Activated gamma-delta T cell treated with Interleukin-2 at 50 U/mL for 16 hours (primary cell): Measurements from ENCODE around the gene CHSY3.

Experiments used
- DNase-seq: peaks from one replicate; pipeline ENCODE4 v3.0.0-alpha.2; 2020

The CHSY3 gene

DNA sequence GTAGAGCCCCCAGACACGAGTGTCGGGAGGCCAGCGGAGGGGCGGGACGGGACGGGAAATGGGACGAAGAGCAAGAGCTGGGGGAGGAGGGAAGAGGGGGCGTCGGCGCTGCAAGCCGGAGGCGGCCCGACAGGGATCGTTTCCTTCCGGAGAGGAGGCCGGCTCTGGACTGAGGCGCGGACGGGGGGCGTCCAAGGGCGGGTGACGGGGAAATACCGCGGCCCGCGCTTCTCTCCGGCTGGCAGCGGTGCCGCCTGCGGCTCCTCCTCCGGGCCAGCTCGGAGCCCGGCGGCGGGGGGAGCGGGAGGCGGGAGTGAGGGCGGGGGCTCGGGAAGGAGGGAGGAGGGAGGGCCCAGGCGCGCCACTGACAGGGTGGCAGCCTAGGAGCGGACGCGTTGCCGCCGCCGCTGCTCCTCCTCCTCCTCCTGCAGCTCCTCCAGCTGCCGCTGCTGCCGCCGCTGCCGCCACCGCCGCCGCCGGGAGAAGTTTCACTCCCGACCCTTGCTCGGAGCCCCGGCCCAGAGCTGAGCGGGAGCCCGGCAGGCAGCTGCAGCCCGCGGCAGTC is at the start of gene CHSY3:
Gene CHSY3 (plus strand): TSS at position 364 of the 565 bp plus-strand sequence.
- DNase-seq: no peak

DNA sequence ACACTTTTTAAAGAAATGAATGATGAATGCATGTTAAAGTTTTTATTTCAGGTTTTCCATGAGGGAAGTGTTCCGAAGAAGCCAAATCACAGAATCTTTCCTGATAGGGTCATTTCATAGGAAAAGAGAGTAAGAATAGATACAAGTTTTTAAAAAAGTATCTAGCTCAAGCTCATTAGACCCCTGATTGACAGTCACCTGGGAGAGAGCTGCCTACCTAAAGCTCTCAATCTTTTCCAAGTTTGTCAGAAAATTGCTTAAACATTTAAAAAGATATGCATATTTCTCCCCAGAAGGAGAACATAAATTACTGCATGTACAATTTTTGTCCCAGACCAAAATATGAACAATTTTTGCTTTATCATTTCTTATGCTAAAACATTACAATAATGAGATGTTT is 47.9 kb upstream of the CHSY3 start:
- no peak for DNase-seq

DNA sequence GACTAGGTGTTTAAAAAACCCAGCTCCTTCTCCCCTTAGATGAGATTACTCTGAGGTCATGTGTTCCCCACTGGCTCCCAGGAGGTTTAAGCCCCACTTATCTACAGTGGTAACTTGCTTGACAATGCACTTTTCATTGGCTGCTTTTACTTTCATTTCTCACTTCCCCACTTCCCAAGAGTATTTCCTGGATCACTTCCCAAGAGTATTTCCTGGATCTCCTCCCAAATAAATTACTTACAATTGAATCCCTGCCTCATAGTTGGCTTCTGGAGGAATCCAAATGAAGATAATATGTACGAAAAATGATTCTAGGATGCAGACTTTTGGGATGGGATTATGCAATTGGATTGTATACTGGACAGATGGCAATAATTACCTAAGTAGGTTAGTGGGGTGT is 47.1 kb upstream of the CHSY3 start:
- no peak for DNase-seq

DNA sequence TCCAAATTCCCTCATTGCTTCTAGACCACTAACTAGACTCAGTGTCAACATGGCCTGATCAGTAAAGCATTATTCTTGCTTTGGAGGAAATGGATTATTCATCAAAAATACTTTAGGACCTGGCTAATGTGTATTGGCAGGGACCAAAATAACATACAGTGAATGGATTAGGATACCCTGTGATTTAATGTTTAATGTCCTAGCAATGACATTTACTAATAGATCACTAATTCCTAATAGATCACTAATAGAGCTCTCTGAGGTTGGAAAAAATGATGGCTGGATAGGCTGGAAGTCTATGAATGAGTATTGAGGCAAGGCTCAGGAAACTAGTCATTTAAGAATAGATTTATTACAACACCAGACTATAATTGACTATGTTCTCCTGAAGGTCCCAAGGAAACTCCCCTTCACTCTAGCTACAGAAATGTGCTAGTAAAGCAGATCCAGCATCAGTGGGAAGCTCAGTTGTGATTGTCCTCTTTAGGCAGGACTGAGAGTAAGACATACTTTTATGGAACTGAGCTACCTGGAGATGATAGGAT is 46.1 kb upstream of the CHSY3 start:
- no peak for DNase-seq

DNA sequence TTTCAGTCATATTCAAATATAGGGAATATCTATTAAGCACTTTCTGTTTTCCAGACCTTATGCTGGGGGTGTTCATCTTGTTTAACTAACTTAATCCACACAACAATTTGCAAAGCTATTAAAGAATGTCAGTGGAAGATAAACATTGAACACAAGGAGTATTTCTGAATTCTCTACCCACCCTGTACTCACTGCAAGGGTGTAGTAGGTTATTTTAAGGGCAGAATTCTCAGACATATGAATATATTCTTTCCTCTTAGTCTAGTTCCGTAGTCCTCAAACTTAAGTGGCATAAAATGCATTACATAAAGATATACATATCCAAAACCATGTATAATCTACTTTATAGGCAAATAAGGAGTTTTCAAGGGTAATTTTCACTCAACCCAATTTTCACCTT is 19.9 kb upstream of the CHSY3 start:
- no peak for DNase-seq

DNA sequence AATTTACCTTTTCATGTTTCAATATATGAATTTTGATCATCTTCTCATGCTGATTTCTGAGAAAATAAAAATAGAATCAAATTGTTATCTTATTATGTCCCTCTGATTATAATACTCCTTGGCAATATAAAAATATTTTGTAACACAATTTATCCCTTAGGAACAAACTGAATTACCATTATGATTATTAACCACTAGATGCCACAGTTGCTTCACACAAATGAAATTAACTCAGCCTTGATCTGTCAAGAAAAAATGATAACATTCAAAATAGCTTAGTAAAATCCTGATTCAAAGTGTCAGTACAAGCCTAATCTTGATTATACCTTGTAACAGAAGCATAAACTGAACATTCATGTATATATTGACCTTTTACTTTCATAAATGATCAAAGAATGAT is 4.8 kb upstream of the CHSY3 start:
- no peak for DNase-seq

DNA sequence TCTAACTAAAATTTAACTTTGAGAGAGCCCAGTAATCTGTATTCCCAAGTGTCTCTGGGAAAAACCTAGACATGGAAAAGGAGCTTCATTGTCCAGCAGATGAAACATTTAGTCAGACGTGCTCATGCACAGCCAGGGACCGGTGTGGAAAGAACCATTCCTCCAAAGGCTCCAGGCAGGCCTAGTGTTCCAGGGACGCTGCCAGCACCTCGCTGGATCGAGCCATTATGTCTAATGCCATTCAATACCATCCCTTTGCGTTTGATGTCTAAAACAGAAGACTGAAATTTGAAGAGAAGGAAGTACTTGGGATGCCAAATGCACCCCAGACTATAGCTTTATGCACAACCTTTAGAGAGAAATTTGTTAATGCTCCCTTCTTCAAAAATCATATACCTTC is 1.4 kb upstream of the CHSY3 start:
- DNase-seq: no peak

DNA sequence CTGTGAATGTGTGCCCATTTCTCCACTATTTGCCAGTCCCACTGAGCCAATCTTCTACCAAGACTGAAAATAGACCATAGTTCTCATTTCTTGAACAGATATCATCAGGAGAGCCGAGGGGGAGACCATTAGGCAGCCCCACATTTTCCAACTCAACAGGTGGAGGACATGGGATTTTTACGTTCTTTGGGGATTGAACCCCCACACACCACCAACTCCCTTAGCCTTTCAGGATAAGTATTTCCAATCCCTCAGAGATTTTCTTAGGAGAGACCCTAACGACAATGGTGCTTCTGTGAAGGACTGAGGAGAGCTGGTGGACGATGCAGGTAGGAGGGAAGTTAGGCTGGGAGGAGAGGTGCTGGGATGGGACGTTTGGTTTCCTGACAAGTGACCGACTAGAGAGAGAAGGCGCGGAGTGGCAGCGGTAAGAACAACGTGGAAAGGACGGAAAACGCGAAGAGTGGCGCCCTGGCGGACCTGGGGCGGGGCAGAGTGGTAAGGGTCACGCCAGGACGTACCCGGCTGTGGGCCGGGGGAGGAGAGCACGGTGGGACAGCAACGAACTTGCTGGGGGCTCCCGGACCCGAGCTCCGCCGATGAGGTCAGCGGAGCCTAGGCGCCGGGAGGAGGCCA is 681 bp upstream of the CHSY3 start:
- DNase-seq: no peak

DNA sequence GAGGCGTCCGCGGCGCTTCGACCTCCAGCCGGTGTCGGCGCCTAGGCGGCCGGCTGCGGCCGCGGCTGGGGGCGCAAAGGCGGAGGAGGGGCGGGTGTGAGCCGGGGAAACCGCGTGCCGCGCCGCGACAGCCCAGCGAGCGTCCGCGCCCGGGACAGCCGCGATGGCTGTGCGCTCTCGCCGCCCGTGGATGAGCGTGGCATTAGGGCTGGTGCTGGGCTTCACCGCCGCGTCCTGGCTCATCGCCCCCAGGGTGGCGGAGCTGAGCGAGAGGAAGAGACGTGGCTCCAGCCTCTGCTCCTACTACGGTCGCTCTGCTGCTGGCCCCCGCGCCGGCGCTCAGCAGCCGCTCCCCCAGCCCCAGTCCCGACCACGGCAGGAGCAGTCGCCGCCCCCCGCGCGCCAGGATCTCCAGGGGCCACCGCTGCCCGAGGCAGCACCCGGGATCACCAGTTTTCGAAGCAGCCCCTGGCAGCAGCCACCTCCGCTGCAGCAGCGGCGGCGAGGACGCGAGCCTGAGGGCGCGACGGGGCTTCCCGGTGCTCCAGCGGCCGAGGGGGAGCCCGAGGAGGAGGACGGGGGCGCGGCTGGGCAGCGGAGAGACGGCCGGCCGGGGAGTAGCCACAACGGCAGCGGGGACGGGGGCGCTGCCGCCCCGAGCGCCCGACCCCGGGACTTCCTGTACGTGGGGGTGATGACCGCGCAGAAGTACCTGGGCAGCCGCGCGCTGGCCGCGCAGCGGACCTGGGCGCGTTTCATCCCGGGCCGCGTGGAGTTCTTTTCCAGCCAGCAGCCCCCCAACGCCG is 605 bp downstream of the CHSY3 start:
- no peak for DNase-seq

DNA sequence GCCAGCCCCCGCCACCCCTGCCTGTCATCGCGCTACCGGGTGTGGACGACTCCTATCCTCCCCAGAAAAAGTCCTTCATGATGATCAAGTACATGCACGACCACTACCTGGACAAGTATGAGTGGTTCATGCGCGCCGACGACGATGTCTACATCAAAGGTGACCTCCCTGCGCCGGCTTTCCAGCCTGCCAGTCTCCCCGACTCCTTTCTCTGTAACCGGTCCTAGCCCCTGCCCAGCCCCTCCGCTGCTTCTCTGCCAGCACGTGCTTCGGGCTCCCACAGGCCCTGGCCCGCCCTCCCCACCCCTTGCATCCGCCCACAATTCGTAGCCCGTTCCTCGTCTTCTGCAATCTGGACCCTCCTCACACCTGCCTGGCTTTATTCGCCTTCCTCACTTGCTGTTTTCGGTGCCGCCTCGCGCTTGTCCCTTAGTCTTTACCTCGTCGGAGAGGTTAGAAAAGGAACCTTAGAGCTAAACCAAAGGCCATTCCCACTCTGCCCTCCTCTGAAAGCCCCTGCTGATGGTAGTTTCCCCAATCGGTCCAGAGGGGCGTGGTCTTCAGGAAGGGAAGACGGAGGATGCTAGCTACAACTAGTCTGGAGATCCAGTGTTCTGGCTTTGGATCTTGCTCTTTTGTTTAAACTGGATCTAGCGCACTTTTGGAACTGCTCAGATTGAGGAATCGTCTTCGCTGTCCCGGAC is 1.4 kb downstream of the CHSY3 start:
- DNase-seq: no peak

DNA sequence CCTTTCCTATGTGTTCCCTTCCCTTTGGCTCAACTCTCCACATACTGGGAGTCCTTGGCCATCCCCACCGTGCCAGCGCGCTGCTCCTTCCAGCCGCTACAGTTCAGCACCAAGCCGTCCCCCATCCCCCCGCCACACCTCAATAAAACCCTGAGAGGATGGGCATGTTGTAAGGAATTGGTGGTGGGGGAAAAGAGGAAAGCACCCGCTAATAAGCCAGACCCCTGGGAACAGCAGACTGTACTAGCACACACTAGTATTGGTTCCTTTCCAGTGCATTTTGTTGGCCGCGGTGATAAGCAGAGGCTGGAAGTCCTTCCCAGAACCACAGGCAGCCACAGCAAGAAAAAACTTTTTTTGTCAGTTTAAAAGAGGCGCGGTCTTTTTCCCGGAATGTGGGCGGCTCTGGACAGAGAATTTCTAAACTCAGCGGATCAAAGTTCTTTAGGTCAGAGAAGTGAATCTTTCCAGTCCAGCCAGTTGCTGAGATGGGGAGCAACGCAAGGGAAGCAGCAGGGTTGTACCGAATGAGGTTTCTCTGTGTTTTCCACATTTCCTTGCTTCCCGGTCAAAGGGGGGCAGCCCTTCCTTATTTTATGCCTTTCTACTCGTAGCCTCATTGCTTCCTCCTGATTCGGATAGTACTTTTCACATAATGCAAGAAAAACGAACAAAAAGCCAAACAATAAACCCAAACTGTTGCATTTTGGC is 2.1 kb downstream of the CHSY3 start:
- no peak for DNase-seq

DNA sequence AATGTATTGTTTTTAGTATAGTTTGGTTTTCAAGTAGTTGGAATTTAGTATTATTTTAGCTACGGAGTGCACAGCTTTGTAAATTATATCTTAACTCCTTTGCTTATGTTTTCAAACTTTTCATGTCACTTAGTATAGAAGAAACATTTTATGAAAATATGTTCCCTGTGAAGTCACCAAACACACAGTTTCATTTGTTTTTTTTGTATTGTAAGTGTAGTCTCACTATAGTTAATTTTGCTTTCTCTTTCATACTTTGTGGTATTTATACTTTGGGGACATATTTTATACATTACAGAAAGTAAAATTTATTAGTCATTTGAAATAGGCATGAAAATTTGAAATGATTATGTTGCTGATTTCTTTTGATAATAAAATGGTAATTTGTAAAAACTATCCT is 5.0 kb downstream of the CHSY3 start:
- DNase-seq: no peak

DNA sequence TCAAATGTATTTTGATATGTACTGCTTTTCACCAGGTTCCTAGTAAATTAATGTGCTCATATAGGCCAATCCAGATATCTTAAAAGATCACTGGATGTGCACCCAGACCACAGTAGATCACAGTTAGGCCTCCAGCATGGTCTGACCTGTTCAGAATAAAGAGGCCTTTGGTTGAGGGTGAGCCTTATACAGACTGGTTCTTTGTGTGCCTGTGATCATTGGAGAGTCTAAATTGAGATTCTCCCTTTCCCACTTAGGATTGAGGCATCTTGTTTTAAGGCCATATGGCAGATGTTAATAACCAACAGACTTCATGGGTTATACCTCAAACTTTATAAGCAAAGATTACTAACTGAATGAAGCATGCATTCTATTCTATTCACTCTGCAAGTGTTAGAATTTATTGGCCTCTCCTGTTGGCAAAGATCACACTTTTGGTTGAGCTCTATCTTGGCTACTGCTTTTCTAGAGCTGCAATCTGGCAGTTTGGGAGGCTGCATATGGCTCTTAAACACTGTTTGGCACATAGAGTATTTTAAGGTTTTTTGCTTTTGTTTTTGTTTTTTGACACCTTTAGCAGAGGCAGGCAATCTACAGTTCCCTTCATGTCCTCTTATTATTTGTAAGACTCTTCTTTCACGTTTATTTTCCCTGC is 8.5 kb downstream of the CHSY3 start:
- DNase-seq: no peak

DNA sequence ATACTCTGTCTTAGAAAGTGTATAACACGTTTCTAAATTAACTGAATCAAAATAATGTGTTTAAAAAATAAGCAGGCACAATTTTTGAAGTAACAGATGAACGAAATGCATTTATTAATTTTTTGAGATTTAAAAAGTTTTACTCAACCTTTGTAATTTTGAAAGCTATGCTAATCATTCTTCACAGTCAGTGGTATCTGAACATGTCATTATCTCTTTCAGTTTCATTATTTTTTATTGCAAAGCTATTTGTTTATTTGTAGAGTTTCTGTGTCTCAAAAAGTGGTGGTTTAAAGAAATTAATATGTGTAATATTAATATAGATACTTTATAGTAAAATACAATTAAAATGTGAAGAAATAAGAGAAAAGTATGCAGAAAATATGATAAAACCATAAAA is 11.2 kb downstream of the CHSY3 start:
- DNase-seq: no peak

DNA sequence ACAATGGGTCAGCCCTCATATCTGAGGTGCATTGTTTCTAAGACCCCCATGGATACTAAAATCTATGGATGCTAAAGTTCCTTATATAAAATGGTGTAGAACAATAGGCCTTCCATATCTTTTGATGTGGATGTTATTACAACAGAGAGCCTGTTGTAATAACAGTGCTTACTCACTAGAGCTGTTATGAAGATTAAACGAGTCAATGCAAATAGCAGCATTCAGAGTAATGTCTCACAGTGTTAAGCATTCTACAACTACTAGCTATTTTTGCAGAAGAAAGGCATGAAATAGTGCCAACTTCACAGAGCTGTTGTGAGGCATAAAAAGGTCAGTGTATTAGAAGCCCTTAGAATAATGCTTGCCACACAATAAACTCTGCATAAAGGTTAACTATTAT is 13.0 kb downstream of the CHSY3 start:
- no peak for DNase-seq

DNA sequence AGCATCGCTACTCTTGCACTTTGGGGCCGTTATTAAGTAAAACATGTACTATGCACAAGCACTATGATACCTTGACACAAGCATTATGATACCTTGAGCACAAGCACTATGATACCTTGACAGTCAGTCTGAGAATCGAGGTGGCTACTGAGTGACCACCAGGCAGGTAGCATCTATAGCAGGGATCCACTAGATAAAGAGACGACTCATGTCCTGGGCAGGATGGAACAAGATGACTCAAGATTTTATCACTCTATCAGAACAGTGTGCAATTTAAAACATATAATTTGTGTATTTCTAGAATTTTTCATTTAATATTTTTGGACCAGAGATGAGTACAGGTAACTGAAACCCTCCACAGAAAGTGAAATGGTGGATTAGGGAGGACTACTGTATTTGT is 16.9 kb downstream of the CHSY3 start:
- no peak for DNase-seq

DNA sequence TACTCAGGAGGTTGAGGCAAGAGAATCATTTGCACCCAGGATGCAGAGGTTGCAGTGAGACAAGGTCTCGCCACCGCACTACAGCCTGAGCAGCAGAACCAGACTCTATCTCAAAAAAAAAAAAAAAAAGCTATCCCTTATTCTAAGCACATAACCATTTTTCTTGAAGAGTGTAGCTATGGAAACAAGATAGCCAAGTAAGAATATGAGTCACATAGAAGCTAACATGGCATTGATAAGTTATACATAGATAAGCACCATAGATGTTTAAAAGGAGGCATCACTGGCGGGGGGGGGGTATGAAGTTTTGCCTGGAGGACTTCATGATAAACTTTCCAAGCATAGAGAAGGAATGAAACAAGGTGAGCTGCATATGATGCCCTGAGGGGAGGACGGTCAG is 26.0 kb downstream of the CHSY3 start:
- no peak for DNase-seq

DNA sequence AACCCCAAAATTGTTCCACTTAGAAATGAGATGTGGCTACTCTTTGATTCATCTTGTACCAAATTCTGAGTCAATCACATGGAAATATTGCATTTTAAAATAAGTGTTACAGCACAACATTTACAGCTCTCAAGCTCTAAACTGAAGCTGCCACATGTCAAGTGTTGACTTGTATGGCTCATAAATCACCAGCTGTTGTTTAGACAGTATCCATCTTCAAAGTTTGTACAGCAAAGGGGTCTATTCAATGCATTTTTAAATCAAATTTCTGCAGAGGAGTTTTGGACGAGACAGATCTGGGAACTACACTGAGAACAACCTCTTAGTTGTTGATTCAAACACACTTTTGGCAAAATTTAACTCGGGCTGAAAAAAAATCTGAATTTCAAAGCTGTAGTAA is 31.4 kb downstream of the CHSY3 start:
- DNase-seq: no peak

DNA sequence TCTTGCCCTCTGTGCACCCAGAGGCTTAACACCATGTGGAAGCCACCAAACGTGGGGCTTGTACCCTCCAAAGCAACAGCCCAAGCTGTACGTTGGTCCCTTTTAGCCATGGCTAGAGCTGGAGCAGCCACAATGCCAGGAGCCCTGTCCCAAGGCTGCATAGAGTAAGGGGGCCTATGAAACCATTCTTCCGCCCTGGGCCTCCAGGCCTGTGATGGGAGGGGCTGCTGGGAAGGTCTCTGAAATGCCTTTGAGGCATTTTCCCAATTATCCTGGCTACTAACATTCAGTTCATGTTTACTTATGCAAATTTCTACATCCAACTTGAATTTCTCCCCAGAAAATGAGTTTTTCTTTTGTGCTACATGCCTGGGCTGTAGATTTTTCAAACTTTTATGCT is 33.8 kb downstream of the CHSY3 start:
- DNase-seq: no peak

DNA sequence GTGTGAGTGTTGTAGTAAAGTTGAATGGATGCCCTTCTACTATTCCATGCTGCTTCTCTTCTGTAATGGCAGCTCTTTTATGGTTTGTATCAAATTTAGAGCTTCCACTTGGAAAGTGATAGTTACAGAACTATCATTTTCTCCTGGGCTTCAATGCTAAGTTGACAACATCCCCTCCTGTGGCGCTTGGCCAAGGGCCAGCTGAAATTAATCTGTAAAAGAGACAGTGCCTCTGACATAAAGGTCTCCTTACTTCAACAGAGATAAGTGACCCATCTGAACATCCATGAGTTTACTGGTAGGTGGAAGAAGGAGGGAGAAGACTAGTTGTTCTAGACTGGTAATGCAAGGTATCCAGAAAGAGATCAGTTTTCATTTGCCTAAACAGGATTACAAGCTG is 39.7 kb downstream of the CHSY3 start:
- DNase-seq: no peak

DNA sequence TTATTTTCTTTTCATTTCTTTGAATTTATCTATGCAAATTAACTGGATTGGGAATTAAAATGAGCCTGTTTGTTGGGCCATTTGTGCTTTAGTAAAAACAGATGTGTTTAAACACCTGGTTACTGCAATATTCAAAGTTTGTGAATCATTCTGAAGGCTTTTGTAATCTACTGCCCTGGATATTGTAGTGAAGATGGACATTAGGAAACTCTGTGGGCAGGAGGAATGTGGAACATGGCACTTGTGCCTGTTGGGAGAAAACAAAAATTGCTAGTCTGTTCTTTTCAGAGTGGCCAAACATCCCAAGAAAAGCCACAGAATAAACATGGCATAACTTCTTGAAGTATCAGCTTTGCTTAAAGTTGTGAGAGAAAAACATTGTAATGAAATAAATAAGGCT is 40.8 kb downstream of the CHSY3 start:
- DNase-seq: no peak

DNA sequence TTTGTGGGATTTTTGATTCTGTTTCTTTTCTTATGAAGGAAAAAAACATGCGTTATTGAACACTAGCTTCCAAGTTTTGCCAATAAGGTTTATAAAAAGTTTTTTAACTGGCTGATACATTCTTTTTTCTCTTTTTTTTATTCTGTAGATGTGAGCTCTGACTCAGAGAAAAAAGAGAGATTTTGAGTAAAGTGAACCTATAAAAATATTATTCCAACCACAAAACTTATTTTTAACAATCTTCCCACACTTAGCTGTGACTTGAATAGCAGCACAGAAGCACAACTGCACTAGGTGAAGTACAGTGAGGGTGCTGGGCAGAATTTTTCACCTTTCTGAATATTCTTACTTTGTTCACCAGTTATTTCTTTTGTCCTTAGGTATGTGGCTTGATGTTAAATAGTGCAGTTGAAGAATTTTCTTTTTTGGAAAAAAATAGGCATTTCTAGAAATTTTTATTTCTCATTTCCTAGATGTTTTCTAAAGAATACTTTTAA is 41.6 kb downstream of the CHSY3 start:
- no peak for DNase-seq
